Testis (tissue), 3 donors: ENCODE results near the gene EIF2S2. TPM values are rescaled to one million over a fixed set of nuclear protein-coding genes. Genes with fewer than 3 reads are reported as not detected.

ENCODE experiments used
- DNase-seq: peaks from one replicate; pipeline ENCODE4 v3.0.0-alpha.2; 2019
- H3K27ac ChIP-seq, 2 donors: fragments of 200-600 bp; sonication (generic); one replicate each; pipeline ENCODE4 v1.5.1; 2019
- H3K27me3 ChIP-seq: fragments of 200-600 bp; sonication (generic); one replicate; pipeline ENCODE4 v1.5.1; 2019
- H3K36me3 ChIP-seq: fragments of 200-600 bp; sonication (generic); one replicate; pipeline ENCODE4 v1.5.1; 2017; ENCODE audit warnings: low read depth; ENCODE audit errors: missing control alignments
- H3K4me1 ChIP-seq: fragments of 200-600 bp; sonication (generic); one replicate; pipeline ENCODE4 v1.5.1; 2019
- H3K4me3 ChIP-seq, 2 donors: fragments of 200-600 bp; sonication (generic); one replicate each; pipeline ENCODE4 v1.5.1; 2017 to 2019
- H3K9me3 ChIP-seq: fragments of 200-600 bp; sonication (generic); one replicate; pipeline ENCODE4 v1.5.1; 2017
- CTCF ChIP-seq, 3 experiments: fragments of 450-650 bp in 2 of 3; fragments of 200-600 bp in 1 of 3; sonication (generic) in 1 of 3; IDR thresholded peaks; one replicate each; pipeline ENCODE4 v1.5.1; 2016 to 2019; ENCODE audit warnings: antibody characterized with exemption in 3 of 3, mild to moderate bottlenecking in 2 of 3, moderate library complexity in 1 of 3
- POLR2A ChIP-seq: fragments of 450-650 bp; IDR thresholded peaks from one replicate; pipeline ENCODE4 v1.6.1; 2017; ENCODE audit warnings: antibody characterized with exemption, mild to moderate bottlenecking, moderate library complexity
- WGBS, 2 donors: methylation state at CpG; one replicate each; pipeline ENCODE4 v1.1.5; 2018; 5-methylcytosine and 5-hydroxymethylcytosine counted together
- intact Hi-C: fragments of 100-400 bp; cut with DNase I; formaldehyde crosslinking; loops from one replicate; pipeline ENCODE4 v1.15.1; 2023; ENCODE audit warnings: low total_unique reads
- polyA plus RNA-seq: library from polyadenylated mRNA; stranded (reverse); fragments of 350-450 nt; fragmentation: Illumina TruSeq; extraction: RNeasy Lipid Tissue Mini Kit (QIAGEN cat#74804); gene quantifications from one replicate; pipeline ENCODE4 v1.2.3, GENCODE V29; 2014; ENCODE audit warnings: low read depth, low replicate concordance; ENCODE audit not compliant: insufficient read depth
- total RNA-seq, 2 donors: library from RNA; depleted of rRNA; stranded (reverse); fragments of >200 nt; gene quantifications; one replicate each; pipeline ENCODE4 v1.2.3, GENCODE V29; 2016

The EIF2S2 gene
- total and polyA plus RNA-seq, 3 donors from 2014 or later = 41.9 to 48.9 (median 45.4) TPM

- intact Hi-C loops = no loop called here
- no peak for TF ChIP-seq CTCF (IDR thresholded peaks at IDR 0.05)
- no peak for TF ChIP-seq POLR2A
- Histone ChIP-seq H3K9me3 (no peaks in the 10 kb centered on the region), H3K4me3 (no peak overlapping the region), H3K4me1 (peaks cover 17% of the 10 kb centered on the region), H3K27ac (no peak overlapping the region), H3K27me3 (no peaks in the 10 kb centered on the region), H3K36me3 (no peaks in the 10 kb centered on the region)
- WGBS, 2 donors = 88% methylated on average over 5 of the region's 5 CpGs
- DNase-seq = no peak
Observed at GRCh38 chr20:34045930-34046725, 65.9 kb downstream of the EIF2S2 start.

- Histone ChIP-seq H3K9me3 (no peaks in the 10 kb centered on the region), H3K27me3 (no peaks in the 10 kb centered on the region), H3K4me1 (peaks cover 10% of the 10 kb centered on the region), H3K36me3 (no peaks in the 10 kb centered on the region), H3K4me3 (no peak overlapping the region), H3K27ac (no peak overlapping the region)
- no peak for TF ChIP-seq CTCF (IDR thresholded peaks at IDR 0.05)
- no peak for TF ChIP-seq POLR2A
- 24 to 25% methylated on average over 2 of the region's 2 CpGs for WGBS, 2 donors
- intact Hi-C loops = no loop called here
- peak; percentile 52 for DNase-seq
Observed at GRCh38 chr20:34045294-34045693, 66.7 kb downstream of the EIF2S2 start.

DNA sequence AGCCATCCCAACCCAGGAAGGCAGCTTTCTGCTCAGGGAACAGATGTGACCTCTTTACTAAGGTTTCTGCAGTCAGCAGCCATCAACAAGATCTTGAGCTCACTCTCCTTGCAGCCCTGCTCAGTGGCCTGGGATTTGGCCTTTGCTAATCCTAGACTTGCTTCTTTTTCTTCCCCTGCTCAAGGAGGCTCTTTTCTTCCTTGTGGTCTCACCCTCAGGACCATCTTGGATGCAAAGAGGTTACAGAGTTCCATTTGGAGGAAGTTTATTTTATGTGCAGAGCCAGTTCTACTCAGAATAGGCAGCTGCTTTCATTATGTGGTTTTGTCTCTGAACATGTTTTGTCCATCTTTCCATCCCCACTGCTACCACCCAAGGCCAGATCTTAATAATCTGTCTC is 69.0 kb downstream of the EIF2S2 start:
- TF ChIP-seq CTCF (IDR thresholded peaks at IDR 0.05) = no peak
- no peak for TF ChIP-seq POLR2A
- peaks cover 12% of the 10 kb centered on the region for H3K4me1 ChIP-seq
- intact Hi-C loops = no loop called here

GRCh38 chr20:34042262-34042661 is 69.8 kb downstream of the EIF2S2 start:
- H3K9me3 ChIP-seq = no peaks in the 10 kb centered on the region
- no peak overlapping the region for H3K27ac ChIP-seq
- H3K4me1 ChIP-seq = peaks cover 19% of the 10 kb centered on the region
- H3K27me3 ChIP-seq = no peaks in the 10 kb centered on the region
- no peak for TF ChIP-seq POLR2A
- TF ChIP-seq CTCF (IDR thresholded peaks at IDR 0.05) = no peak
- DNase-seq = no peak
- H3K36me3 ChIP-seq = no peaks in the 10 kb centered on the region
- intact Hi-C loops = no loop called here
- 76 to 78% methylated on average over 4 of the region's 4 CpGs for WGBS, 2 donors
- H3K4me3 ChIP-seq = no peak overlapping the region

More for the DNA sequence above, 69.0 kb downstream of the EIF2S2 start:
- no peaks in the 10 kb centered on the region for H3K9me3 ChIP-seq
- H3K36me3 ChIP-seq = no peaks in the 10 kb centered on the region
- H3K27ac ChIP-seq = no peak overlapping the region
- H3K4me3 ChIP-seq = no peak overlapping the region
- DNase-seq = no peak
- no peaks in the 10 kb centered on the region for H3K27me3 ChIP-seq

GRCh38 chr20:34041226-34041625 is 70.8 kb downstream of the EIF2S2 start:
- intact Hi-C loops = no loop called here
- TF ChIP-seq POLR2A = no peak
- no peaks in the 10 kb centered on the region for H3K36me3 ChIP-seq
- 71 to 75% methylated on average over 4 of the region's 4 CpGs for WGBS, 2 donors
- no peak overlapping the region for H3K27ac ChIP-seq
- no peaks in the 10 kb centered on the region for H3K27me3 ChIP-seq
- DNase-seq = no peak
- H3K4me3 ChIP-seq = no peak overlapping the region
- H3K4me1 ChIP-seq = peaks cover 25% of the 10 kb centered on the region
- H3K9me3 ChIP-seq = no peaks in the 10 kb centered on the region
